K562 (cell line): ENCODE measurements around the gene PRKCE. TPM values are rescaled to one million over a fixed set of nuclear protein-coding genes. Genes with fewer than 3 reads are reported as not detected.
A peak's percentile ranks its signal among the peaks of the same experiment; 100 is the strongest.

Experiments used
- ATAC-seq: fragments of 200-7000 bp; cut with Tn5 transposase; 3 replicates; pipeline ENCODE4 v1.9.1; 2020; ENCODE audit warnings: moderate library complexity
- BruUV-seq: library from RNA; stranded (reverse); fragments of 400-500 nt; replicated peaks from 2 replicates; lab custom pipeline; 2021; lab: Mats Ljungman, UMichigan
- CTCF ChIA-PET: fragments of 300-600 bp; formaldehyde crosslinking; extraction: SDS; loops from one replicate; lab custom pipeline; 2021; ENCODE audit warnings: low intra/inter-chr PET ratio; lab: Yijun Ruan, JAX
- POLR2A ChIA-PET: fragments of 300-600, 350-650 bp; sonication (Branson Sonifier 250); formaldehyde crosslinking; extraction: SDS; loops from one replicate; lab custom pipeline; 2021; ENCODE audit warnings: antibody characterized with exemption, inconsistent platforms; lab: Yijun Ruan, JAX
- DNase-seq, 4 experiments: peaks; one replicate each; pipeline versions ENCODE4 v3.0.0 to v3.0.0-alpha.2; 2011 to 2018; ENCODE audit warnings: low spot score in 3 of 4, mixed read lengths in 3 of 4; ENCODE audit errors: extremely low read depth in 1 of 4
- FAIRE-seq: peaks from 2 replicates; lab custom pipeline; 2011; peaks lifted over from hg19 to GRCh38; lab: Jason Lieb, UNC
- H2AFZ ChIP-seq: 2 replicates; pipeline ENCODE4 v1.6.0; 2011; ENCODE audit warnings: low read depth, low read length, control low read depth, inconsistent platforms
- H3K27ac ChIP-seq: fragments of 200-600 bp; 3 replicates; pipeline ENCODE4 v1.8.0; 2011; ENCODE audit warnings: low read depth, mild to moderate bottlenecking, control low read depth, inconsistent platforms, low read length, moderate library complexity, mixed read lengths; ENCODE audit errors: extremely low read depth
- H3K27me3 ChIP-seq, 2 experiments: fragments of 300-600 bp in 1 of 2; 2 replicates in 1 of 2; 3 replicates in 1 of 2; pipeline versions ENCODE4 v1.6.0 to v1.8.0; 2011; ENCODE audit warnings: inconsistent platforms in 2 of 2, low read length in 2 of 2, mild to moderate bottlenecking in 1 of 2, mixed read lengths in 1 of 2, moderate library complexity in 1 of 2; ENCODE audit not compliant: control insufficient read depth in 2 of 2, insufficient read depth in 2 of 2
- H3K36me3 ChIP-seq: fragments of 300-600 bp; 3 replicates; pipeline ENCODE4 v1.8.0; 2011; ENCODE audit warnings: mild to moderate bottlenecking, low read length, inconsistent platforms; ENCODE audit not compliant: control insufficient read depth, insufficient read depth
- H3K4me1 ChIP-seq, 2 experiments: fragments of 200-600 bp in 1 of 2; replicated peaks in 1 of 2; 2 replicates in 1 of 2; 3 replicates in 1 of 2; pipeline versions ENCODE4 v1.5.1 to v1.8.0; 2011; ENCODE audit warnings: inconsistent platforms in 2 of 2, low read length in 2 of 2, mild to moderate bottlenecking in 1 of 2, mixed read lengths in 1 of 2, moderate library complexity in 1 of 2; ENCODE audit not compliant: control insufficient read depth in 2 of 2, insufficient read depth in 2 of 2
- H3K4me2 ChIP-seq: 2 replicates; pipeline ENCODE4 v1.6.1; 2011; ENCODE audit warnings: low read length, control low read depth, inconsistent platforms, mixed read lengths; ENCODE audit not compliant: insufficient read depth
- H3K4me3 ChIP-seq: fragments of 200-600 bp; sonication (generic), shearing (Covaris generic); 2 replicates; pipeline ENCODE4 v1.5.1; 2016; ENCODE audit warnings: control low read depth, inconsistent platforms
- H3K79me2 ChIP-seq: fragments of 200-600 bp; 3 replicates; pipeline ENCODE4 v1.8.0; 2011; ENCODE audit warnings: low read length, inconsistent platforms; ENCODE audit not compliant: control insufficient read depth, insufficient read depth
- H3K9ac ChIP-seq, 2 experiments: 2 replicates each; pipeline versions ENCODE4 v1.6.0 to v1.6.1; 2011; ENCODE audit warnings: low read depth in 2 of 2, low read length in 2 of 2, control low read depth in 1 of 2, inconsistent platforms in 1 of 2, mild to moderate bottlenecking in 1 of 2, mixed read lengths in 1 of 2; ENCODE audit not compliant: insufficient read depth in 1 of 2
- H3K9me1 ChIP-seq: one replicate; pipeline ENCODE4 v1.6.0; 2011; ENCODE audit warnings: inconsistent platforms, mild to moderate bottlenecking, low read length, moderate library complexity; ENCODE audit not compliant: control insufficient read depth, insufficient read depth
- H3K9me3 ChIP-seq: replicated peaks from 2 replicates; pipeline ENCODE4 v1.5.1; 2011; ENCODE audit warnings: low read depth, low read length, inconsistent platforms; ENCODE audit not compliant: control insufficient read depth, insufficient read depth
- H4K20me1 ChIP-seq: replicated peaks from 2 replicates; pipeline ENCODE4 v1.6.1; 2011; ENCODE audit warnings: low read length, inconsistent platforms, mixed read lengths; ENCODE audit not compliant: control insufficient read depth, insufficient read depth
- BACH1 ChIP-seq: fragments of 200-800 bp; sonication (Bioruptor generic); IDR thresholded peaks from 2 replicates; pipeline ENCODE4 v1.6.1; 2016; ENCODE audit warnings: missing genetic modification characterization, missing compliant biosample characterization
- BCOR ChIP-seq: fragments of 450-650 bp; IDR thresholded peaks from 2 replicates; pipeline ENCODE4 v1.6.1; 2016
- CBX1 ChIP-seq: sonication (generic); IDR thresholded peaks from 2 replicates; pipeline ENCODE4 v1.6.1; 2016; ENCODE audit warnings: antibody characterized with exemption, low read depth, mild to moderate bottlenecking
- CEBPZ ChIP-seq: fragments of 150-350 bp; IDR thresholded peaks from 2 replicates; pipeline ENCODE4 v1.6.1; 2014; ENCODE audit warnings: low read depth, mild to moderate bottlenecking, low read length, borderline replicate concordance
- CXXC5 ChIP-seq: fragments of 250-450 bp; sonication (Bioruptor Pico); IDR thresholded peaks from 2 replicates; pipeline ENCODE4 v1.8.0; 2022; ENCODE audit warnings: inconsistent platforms, mild to moderate bottlenecking, moderate library complexity
- ESRRA ChIP-seq: fragments of 450-650 bp; IDR thresholded peaks from 2 replicates; pipeline ENCODE4 v1.6.1; 2014; ENCODE audit warnings: low read depth, mild to moderate bottlenecking, moderate library complexity, borderline replicate concordance
- ESRRB ChIP-seq: fragments of 250-450 bp; sonication (Bioruptor Pico); IDR thresholded peaks from 2 replicates; pipeline ENCODE4 v1.5.0; 2020; ENCODE audit warnings: mild to moderate bottlenecking, moderate library complexity, borderline replicate concordance
- HMG20B ChIP-seq: fragments of 250-450 bp; sonication (Bioruptor Pico); IDR thresholded peaks from 2 replicates; pipeline ENCODE4 v1.5.0; 2021; ENCODE audit warnings: mild to moderate bottlenecking
- PHF20 ChIP-seq: fragments of 450-650 bp; IDR thresholded peaks from 2 replicates; pipeline ENCODE4 v1.6.1; 2018; ENCODE audit not compliant: partially characterized antibody
- PTRF ChIP-seq: fragments of 450-650 bp; IDR thresholded peaks from 2 replicates; pipeline ENCODE4 v1.6.1; 2016; ENCODE audit warnings: mild to moderate bottlenecking, missing genetic modification characterization, missing compliant biosample characterization
- SNIP1 ChIP-seq: fragments of 450-650 bp; IDR thresholded peaks from 2 replicates; pipeline ENCODE4 v1.7.1; 2017; ENCODE audit warnings: low read depth, mild to moderate bottlenecking
- ZBTB9 ChIP-seq: fragments of 450-650 bp; formaldehyde crosslinking; IDR thresholded peaks from 2 replicates; pipeline ENCODE4 v1.4.0; 2020; ENCODE audit warnings: mild to moderate bottlenecking, moderate library complexity
- ZNF253 ChIP-seq: fragments of 250-450 bp; sonication (Bioruptor Pico); conservative IDR thresholded peaks from 2 replicates; pipeline ENCODE4 v1.6.1; 2021; ENCODE audit warnings: mild to moderate bottlenecking
- WGBS: fragments of 100-300 bp; shearing (Covaris generic); methylation state at CpG from one replicate; pipeline ENCODE4 v1.1.6; 2016; ENCODE audit warnings: low coverage, mixed read lengths; ENCODE audit not compliant: insufficient coverage; ENCODE audit errors: missing lambda C conversion rate; 5-methylcytosine and 5-hydroxymethylcytosine counted together
- in situ Hi-C: fragments of 300-500 bp; cut with MboI; formaldehyde crosslinking; loops from 4 replicates; pipeline ENCODE4 v1.15.0; 2018; ENCODE audit warnings: inconsistent platforms, mixed read lengths
- intact Hi-C: fragments of 100-400 bp; cut with micrococcal nuclease; formaldehyde crosslinking; loops from 2 replicates; pipeline ENCODE4 v1.14.2; 2022
- polyA plus RNA-seq, 8 experiments: library from polyadenylated mRNA; depleted of rRNA in 4 of 8; stranded (reverse) in 5 of 8; unstranded in 3 of 8; fragments of >200 nt; fragmentation: Nextera tagmentation in 2 of 8; fragmentation: Illumina TruSeq in 1 of 8; extraction: Ambion mirVana in 2 of 8; extraction: Trizol in 1 of 8; gene quantifications; 2 replicates each; pipeline versions ENCODE4 v1.2.1 to v1.2.3, GENCODE V29; 2011 to 2014; ENCODE audit warnings: inconsistent platforms in 1 of 8, missing spikeins in 1 of 8
- total RNA-seq, 7 experiments: library from RNA; depleted of rRNA in 6 of 7; stranded (reverse); fragments of >200 nt in 6 of 7; fragmentation: Illumina TruSeq in 2 of 7; extraction: Trizol in 2 of 7; gene quantifications; 2 replicates each; pipeline versions ENCODE4 v1.2.1 to v1.2.3, GENCODE V29; 2011 to 2021; ENCODE audit warnings: low replicate concordance in 1 of 7

Gene PRKCE
- total and polyA plus RNA-seq, 9 of the 15 experiments (the other 6 are each of a cell fraction or from before 2014, with no cell fraction given), result 0.06 to 1.0 (median 0.22) TPM; not detected in 1

DNA sequence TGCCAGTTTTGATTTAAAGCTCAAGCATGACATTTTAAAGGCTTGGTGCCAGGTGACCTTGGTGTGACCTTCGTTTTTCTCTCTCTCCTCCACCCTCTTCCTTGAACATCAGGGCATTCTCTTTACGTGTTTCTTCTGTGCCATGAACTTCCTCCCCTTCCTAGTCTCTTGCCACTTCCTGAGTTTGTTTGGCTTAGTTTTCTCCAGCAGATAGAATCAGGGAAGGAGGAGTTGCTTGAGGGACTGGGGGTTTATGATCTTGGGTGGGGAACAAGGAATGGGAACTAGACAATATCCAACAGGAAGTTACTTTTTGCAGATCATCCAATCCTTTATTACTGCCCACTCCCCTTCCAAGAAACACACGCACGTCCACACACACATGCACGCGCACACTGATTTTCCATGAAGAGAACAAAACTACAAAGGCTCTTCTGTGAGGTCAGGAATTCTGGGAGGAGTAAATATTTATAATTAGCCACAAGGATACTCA is 435.1 kb downstream of the PRKCE start:
- ATAC-seq, result no peak
- Histone ChIP-seq H3K4me1 (no peaks in the 10 kb centered on the region), H3K9me3 (no peaks in the 10 kb centered on the region), H3K9ac (no peak overlapping the region), H3K27ac (no peak overlapping the region), H2AFZ (no peak overlapping the region), H3K9me1 (no peaks in the 10 kb centered on the region), H3K27me3 (peaks cover 5 to 39% of the 10 kb centered on the region in 2 experiments; a peak in 4 of 5 replicates), H3K4me2 (no peak overlapping the region), H3K4me3 (no peak overlapping the region), H4K20me1 (no peaks in the 10 kb centered on the region), H3K36me3 (no peaks in the 10 kb centered on the region), H3K79me2 (no peaks in the 10 kb centered on the region)
- ChIA-PET CTCF (no interaction called here), POLR2A (no interaction called here)
- intact Hi-C loops (no loop called here), in situ Hi-C loops (no loop called here)
- TF ChIP-seq PTRF (tag) (no peak), ESRRA (peak; percentile 53; the same call in 1 of the 2 replicates)
- 16% methylated on average over 6 of the region's 6 CpGs for WGBS
- FAIRE-seq, result no peak
- DNase-seq, result no peak
- no TSS peak for BruUV-seq

- H3K27me3 ChIP-seq, result peaks cover 5 to 31% of the 10 kb centered on the region in 2 experiments; a peak in 4 of 5 replicates
- no peaks in the 10 kb centered on the region for H3K9me3 ChIP-seq
- ATAC-seq (no peak), DNase-seq (no peak), FAIRE-seq (no peak)
- no peak overlapping the region for H3K9ac ChIP-seq
- no peaks in the 10 kb centered on the region for H3K4me1 ChIP-seq
- H3K9me1 ChIP-seq, result no peaks in the 10 kb centered on the region
- CTCF ChIA-PET, result no interaction called here
- no peak overlapping the region for H3K4me3 ChIP-seq
- no TSS peak for BruUV-seq
- in situ Hi-C loops (no loop called here), intact Hi-C loops (no loop called here)
- no peaks in the 10 kb centered on the region for H3K79me2 ChIP-seq
- no peaks in the 10 kb centered on the region for H3K36me3 ChIP-seq
- H2AFZ ChIP-seq, result no peak overlapping the region
- whole genome bisulfite sequencing, result 0% methylated on average over 4 of the region's 4 CpGs
- H4K20me1 ChIP-seq, result no peaks in the 10 kb centered on the region
- POLR2A ChIA-PET, result no interaction called here
- no peak overlapping the region for H3K27ac ChIP-seq
- H3K4me2 ChIP-seq, result no peak overlapping the region
- TF ChIP-seq PHF20 (no peak), BCOR (no peak), ZNF253 (CRISPR knock-in tag) (no peak), ESRRB (CRISPR knock-in tag) (no peak), BACH1 (tag) (no peak), ZBTB9 (CRISPR knock-in tag) (no peak), HMG20B (CRISPR knock-in tag) (no peak), CXXC5 (CRISPR knock-in tag) (no peak), CEBPZ (no peak), CBX1 (no peak), SNIP1 (no peak)
Measured at GRCh38 chr2:46087492-46087891, 436.0 kb downstream of the PRKCE start.
